Activated CD8-positive, alpha-beta T cell treated with anti-CD3 and anti-CD28 coated beads for 36 hours (primary cell): ENCODE data around the gene SDSL. TPM values are rescaled to one million over a fixed set of nuclear protein-coding genes. Genes with fewer than 3 reads are reported as not detected.

Source experiments
- ATAC-seq: fragments of 200-7000 bp; cut with Tn5 transposase; one replicate; pipeline ENCODE4 v1.10.0; 2021; ENCODE audit warnings: mild to moderate bottlenecking, moderate library complexity
- CTCF ChIA-PET: fragments of 350-600 bp; sonication (Branson Sonifier 250); formaldehyde crosslinking; loops from one replicate; lab custom pipeline; 2021; ENCODE audit warnings: antibody characterized with exemption; lab: Charles Lee
- POLR2A ChIA-PET: fragments of 350-600 bp; sonication (Branson Sonifier 250); formaldehyde crosslinking; loops from one replicate; lab custom pipeline; 2021; ENCODE audit warnings: antibody characterized with exemption; lab: Charles Lee
- DNase-seq: peaks from one replicate; pipeline ENCODE4 v3.0.0-alpha.2; 2020
- H3K27ac Mint-ChIP-seq: one replicate; pipeline ENCODE4 v1.8.0; 2021; ENCODE audit warnings: mild to moderate bottlenecking, mixed read lengths
- H3K27me3 Mint-ChIP-seq: one replicate; pipeline ENCODE4 v1.8.0; 2021; ENCODE audit warnings: mixed read lengths
- H3K36me3 Mint-ChIP-seq: one replicate; pipeline ENCODE4 v1.8.0; 2021; ENCODE audit warnings: low read depth, mixed read lengths
- H3K4me1 Mint-ChIP-seq: one replicate; pipeline ENCODE4 v1.8.0; 2021; ENCODE audit warnings: low read depth, mixed read lengths
- H3K4me3 Mint-ChIP-seq: one replicate; pipeline ENCODE4 v1.8.0; 2021; ENCODE audit warnings: mild to moderate bottlenecking, moderate library complexity, mixed read lengths
- H3K9me3 Mint-ChIP-seq: one replicate; pipeline ENCODE4 v1.8.0; 2021; ENCODE audit warnings: mixed read lengths
- CTCF ChIP-seq: fragments of 200-600 bp; IDR thresholded peaks from one replicate; pipeline ENCODE4 v1.8.0; 2022; ENCODE audit warnings: antibody characterized with exemption, mild to moderate bottlenecking
- intact Hi-C: fragments of 100-400 bp; cut with micrococcal nuclease; formaldehyde crosslinking; loops from one replicate; pipeline ENCODE4 v1.10.0; 2022
- total RNA-seq, 2 experiments: library from RNA; stranded (reverse); gene quantifications; one replicate each; pipeline ENCODE4 v1.2.3, GENCODE V29; 2021

SDSL gene
- total RNA-seq, 2 experiments from 2014 or later = not detected

- no peak overlapping the region for H3K27ac Mint-ChIP-seq
- no peaks in the 10 kb centered on the region for H3K4me1 Mint-ChIP-seq
- DNase-seq = no peak
- no peaks in the 10 kb centered on the region for H3K9me3 Mint-ChIP-seq
- POLR2A ChIA-PET = no interaction called here
- H3K36me3 Mint-ChIP-seq = no peaks in the 10 kb centered on the region
- peaks cover 9% of the 10 kb centered on the region for H3K27me3 Mint-ChIP-seq
- no peak for ATAC-seq
- TF ChIP-seq CTCF = no peak
- H3K4me3 Mint-ChIP-seq = no peak overlapping the region
- intact Hi-C loops = no loop called here
- CTCF ChIA-PET = interaction anchor here (1.3 kb wide), 1 partner anchor 9 kb away, joined by 3 read pairs; no protein-coding TSS in a partner anchor
These were observed 31.1 kb downstream of the SDSL start for GRCh38 chr12:113453330-113453729.

GRCh38 chr12:113456199-113456598, 34.0 kb downstream of the SDSL start:
- Mint-ChIP-seq H3K27me3 (peaks cover 19% of the 10 kb centered on the region), H3K4me3 (no peak overlapping the region), H3K9me3 (no peaks in the 10 kb centered on the region), H3K36me3 (no peaks in the 10 kb centered on the region), H3K4me1 (no peaks in the 10 kb centered on the region), H3K27ac (no peak overlapping the region)
- TF ChIP-seq CTCF = no peak
- POLR2A ChIA-PET = interaction anchor here (0.8 kb wide), 1 partner anchor 335 kb away, joined by 3 read pairs; no protein-coding TSS in a partner anchor
- intact Hi-C loops = no loop called here
- ATAC-seq (no peak), DNase-seq (no peak)
- CTCF ChIA-PET = no interaction called here

- no peak for DNase-seq
- H3K9me3 Mint-ChIP-seq = no peaks in the 10 kb centered on the region
- no peak for TF ChIP-seq CTCF
These were observed 34.6 kb downstream of the SDSL start for GRCh38 chr12:113456761-113457160.

GRCh38 chr12:113457185-113457584, 35.0 kb downstream of the SDSL start:
- Mint-ChIP-seq H3K4me3 (no peak overlapping the region), H3K9me3 (no peaks in the 10 kb centered on the region), H3K27ac (no peak overlapping the region), H3K27me3 (peaks cover 24% of the 10 kb centered on the region), H3K36me3 (no peaks in the 10 kb centered on the region), H3K4me1 (no peaks in the 10 kb centered on the region)
- ATAC-seq (no peak), DNase-seq (no peak)
- intact Hi-C loops = no loop called here
- POLR2A ChIA-PET = no interaction called here
- no peak for TF ChIP-seq CTCF
- CTCF ChIA-PET = no interaction called here

More at GRCh38 chr12:113456761-113457160, 34.6 kb downstream of the SDSL start:
- intact Hi-C loops = no loop called here
- H3K27ac Mint-ChIP-seq = no peak overlapping the region
- POLR2A ChIA-PET = interaction anchor here (0.8 kb wide), 1 partner anchor 336 kb away, joined by 3 read pairs; no protein-coding TSS in a partner anchor
- CTCF ChIA-PET = no interaction called here
- ATAC-seq = no peak
- no peak overlapping the region for H3K4me3 Mint-ChIP-seq
- peaks cover 24% of the 10 kb centered on the region for H3K27me3 Mint-ChIP-seq
- H3K4me1 Mint-ChIP-seq = no peaks in the 10 kb centered on the region
- no peaks in the 10 kb centered on the region for H3K36me3 Mint-ChIP-seq

GRCh38 chr12:113457710-113458109, 35.5 kb downstream of the SDSL start:
- Mint-ChIP-seq H3K4me1 (peaks cover 2% of the 10 kb centered on the region), H3K27ac (no peak overlapping the region), H3K9me3 (no peaks in the 10 kb centered on the region), H3K4me3 (no peak overlapping the region), H3K27me3 (peaks cover 26% of the 10 kb centered on the region), H3K36me3 (no peaks in the 10 kb centered on the region)
- DNase-seq = no peak
- ChIA-PET CTCF (no interaction called here), POLR2A (no interaction called here)
- TF ChIP-seq CTCF = no peak
- ATAC-seq = no peak
- intact Hi-C loops = no loop called here
